GM19463 (cell line): ENCODE results near the gene TEAD1.

Experiments
- ATAC-seq: cut with Tn5 transposase; IDR thresholded peaks from one replicate; pipeline ENCODE4 v1.9.1; 2021; ENCODE audit warnings: mild to moderate bottlenecking, moderate library complexity; ENCODE audit not compliant: unreplicated experiment

Gene TEAD1

DNA sequence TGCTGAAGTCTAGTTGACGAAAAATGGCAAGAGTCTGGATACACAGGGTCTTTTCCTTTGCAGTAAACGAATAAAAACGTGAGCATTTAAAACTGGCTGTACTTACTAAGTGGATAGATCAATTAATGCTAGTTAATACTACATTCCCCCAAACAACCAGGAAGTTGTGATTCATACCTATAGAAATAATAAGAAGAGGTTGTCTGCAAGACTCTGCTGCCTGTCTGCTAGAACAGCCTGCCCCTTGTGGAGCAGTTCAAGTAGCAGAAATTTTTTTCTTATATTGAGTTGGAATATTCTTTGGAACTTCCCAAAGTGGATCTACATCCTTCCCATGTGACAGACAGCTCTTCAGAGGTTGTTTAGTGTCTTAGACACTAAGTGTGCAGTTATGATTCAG is 86.8 kb downstream of the TEAD1 start:
- no peak for ATAC-seq

DNA sequence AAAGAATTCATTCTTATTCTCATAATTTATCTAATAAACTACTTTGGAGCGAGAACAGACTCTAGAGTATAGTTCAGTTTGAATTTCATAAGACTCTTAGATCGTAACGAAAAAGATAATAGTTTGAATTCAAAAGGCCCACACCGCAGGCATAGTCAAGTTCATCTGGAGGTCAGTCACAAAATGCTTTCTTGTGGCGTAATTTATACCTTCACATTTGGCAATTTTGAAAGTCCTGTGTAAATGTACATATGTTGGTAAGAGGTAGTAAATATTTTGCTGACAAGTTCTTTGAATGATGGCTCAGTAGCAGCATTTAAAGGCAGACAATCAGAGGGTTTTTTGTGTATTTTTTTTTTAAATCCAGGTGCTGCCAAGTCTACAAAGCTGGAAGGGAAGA is 88.1 kb downstream of the TEAD1 start:
- no peak for ATAC-seq

DNA sequence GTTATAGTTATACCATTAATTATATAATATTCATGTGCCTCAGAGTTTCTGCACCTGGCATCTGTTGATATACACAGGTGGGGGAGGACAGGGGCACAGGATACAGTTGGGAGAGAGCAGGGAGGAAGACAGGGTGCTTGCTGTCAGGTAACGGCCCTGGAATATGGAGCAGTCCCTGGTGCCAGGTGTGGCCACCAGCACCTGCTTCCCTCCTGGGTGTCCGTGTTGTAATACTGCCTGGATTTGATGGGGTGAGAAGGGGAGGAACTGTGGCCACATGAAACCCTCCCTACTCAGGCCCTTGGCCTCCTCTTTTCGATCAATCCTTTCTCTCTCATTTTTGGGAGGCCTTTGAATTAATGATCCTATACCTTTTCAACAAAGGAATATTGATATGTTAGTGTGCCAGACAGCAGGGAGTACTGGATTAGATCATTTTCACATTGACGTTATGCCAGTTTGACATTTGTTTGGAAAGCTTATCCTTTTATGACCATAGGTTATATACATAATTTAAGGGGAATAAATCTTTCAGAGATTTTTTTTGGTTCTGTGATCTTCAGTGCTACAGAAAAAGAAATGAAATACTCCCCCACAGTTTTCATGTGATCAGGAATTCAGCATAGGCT is 88.6 kb downstream of the TEAD1 start:
- ATAC-seq, result no peak

DNA sequence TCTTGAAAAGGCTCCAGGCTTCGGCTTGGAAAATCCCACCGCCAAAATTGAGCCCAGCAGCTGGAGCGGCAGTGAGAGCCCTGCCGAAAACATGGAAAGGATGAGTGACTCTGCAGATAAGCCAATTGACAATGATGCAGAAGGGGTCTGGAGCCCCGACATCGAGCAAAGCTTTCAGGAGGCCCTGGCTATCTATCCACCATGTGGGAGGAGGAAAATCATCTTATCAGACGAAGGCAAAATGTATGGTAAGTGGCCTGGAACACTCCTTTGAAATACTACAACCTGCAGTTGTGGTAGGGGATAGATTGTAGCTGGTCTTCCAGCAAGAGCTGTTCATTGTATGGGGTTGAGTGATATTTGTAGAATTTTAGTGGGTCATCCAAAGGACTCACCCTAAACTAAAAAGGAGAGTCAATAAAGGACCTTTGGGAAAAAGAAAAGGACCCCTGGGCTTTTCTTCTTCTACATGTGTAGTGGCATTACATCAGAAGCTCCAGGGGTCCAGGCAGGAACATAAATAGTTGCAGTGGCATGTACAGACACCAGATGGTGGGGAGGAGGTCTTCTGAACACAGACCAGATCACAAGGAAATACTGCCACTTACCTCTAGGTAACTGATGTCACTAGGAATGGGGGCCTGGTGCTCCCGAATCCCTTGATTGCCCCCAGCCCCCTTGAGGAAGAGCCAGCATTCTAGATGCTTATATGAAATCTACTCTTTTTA is 90.1 kb downstream of the TEAD1 start:
- no peak for ATAC-seq

DNA sequence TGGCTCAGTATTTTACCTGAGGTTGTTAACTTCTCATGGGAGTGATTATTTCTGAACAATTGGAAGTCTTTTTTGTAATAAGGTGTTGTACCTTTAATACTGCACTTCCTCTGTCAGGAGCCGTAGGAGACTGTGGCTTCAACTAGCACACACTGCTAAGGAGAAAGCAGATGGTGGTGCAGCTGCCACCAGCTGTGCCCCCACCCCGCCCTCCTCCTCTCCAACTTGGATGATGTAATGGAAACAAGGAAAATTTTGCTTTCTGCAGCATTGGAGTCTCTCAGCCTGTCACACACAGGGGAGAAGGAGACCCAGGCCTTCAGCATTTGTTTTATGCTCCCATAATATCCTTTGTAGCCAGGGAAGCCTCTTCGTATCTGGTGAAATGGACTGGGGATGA is 91.2 kb downstream of the TEAD1 start:
- ATAC-seq, result no peak

DNA sequence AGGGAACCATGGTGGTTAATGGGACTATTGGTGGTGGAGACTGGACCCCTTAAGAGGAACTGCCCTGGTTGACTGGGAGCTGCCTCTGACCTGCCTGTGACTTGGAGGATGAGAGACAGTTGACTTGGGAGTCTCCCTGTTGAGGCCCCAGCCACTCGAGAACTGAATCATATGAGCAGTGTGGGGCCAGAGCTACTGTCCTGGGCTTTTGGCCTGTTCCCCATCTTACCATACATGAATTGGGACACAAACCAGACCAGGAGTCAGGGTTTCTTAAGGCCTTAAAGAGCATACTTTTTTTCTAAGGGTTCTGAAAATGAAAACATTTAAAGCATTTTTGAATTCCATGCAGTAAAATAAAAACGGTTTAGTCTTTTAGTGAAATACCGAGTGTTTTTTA is 92.8 kb downstream of the TEAD1 start:
- ATAC-seq, result no peak

DNA sequence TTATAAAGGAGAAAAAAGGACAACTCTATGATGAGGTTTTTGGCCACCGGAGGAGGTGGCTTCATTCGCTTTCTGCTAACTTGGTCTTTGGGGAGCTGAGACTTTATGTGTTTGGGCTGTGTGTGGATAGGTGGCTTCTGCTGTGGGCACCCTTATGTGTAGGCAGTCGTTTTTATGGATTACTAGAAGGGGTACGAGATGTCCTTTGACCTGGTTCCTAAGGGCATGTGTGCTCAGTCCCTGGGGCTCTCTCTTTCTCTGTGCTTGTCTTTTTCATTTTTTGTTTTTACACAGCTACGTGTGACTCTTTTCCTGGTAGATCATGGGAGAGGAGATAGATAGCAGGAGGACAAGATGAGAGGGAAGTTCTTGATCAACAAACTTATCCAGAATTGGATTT is 93.4 kb downstream of the TEAD1 start:
- no peak for ATAC-seq

DNA sequence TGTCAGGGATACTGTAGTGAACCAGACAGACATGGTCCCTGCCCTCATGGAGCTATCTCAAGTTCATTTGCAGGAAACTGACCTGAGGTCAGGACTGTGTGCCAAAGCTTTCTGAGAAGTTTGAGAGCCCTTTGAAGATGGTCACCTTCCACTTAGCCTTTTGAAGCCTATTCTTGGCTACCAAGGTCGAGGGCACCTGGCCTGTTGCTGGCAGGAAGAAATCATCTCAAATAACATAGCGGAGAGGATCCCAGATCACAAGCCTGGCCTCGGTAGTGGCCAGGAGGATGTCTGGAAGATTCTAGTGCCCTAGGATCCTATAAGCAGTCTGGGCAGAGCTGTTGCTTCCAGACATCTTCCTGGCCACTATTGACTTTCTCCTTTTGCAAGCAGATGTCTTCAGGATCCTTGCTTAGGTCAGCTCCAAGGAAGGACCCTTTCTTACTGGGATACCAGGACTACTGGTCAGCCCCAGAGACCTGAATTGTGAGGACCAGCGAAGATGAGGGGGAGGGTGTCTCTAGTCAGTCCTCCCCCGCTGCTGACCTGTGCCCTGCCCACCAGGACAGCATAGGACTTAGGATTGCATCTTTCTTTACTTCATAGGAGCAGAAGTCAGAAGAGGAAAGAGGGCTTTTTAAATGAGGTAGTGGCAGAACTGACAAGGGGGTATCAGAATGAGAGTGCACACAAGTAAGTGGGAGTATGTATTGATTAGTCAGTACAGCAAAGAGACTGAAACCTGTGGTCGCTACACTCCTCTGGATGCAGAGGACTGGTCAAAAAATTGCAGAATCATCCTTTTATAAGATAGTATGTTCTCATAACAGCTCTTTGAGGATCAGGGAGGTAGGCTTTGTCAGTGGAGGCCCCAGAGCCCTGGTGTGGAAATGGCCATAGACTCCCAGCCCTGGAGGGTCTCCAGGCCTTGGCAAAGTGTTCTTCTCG is 94.8 kb downstream of the TEAD1 start:
- peak; percentile 71 for ATAC-seq

DNA sequence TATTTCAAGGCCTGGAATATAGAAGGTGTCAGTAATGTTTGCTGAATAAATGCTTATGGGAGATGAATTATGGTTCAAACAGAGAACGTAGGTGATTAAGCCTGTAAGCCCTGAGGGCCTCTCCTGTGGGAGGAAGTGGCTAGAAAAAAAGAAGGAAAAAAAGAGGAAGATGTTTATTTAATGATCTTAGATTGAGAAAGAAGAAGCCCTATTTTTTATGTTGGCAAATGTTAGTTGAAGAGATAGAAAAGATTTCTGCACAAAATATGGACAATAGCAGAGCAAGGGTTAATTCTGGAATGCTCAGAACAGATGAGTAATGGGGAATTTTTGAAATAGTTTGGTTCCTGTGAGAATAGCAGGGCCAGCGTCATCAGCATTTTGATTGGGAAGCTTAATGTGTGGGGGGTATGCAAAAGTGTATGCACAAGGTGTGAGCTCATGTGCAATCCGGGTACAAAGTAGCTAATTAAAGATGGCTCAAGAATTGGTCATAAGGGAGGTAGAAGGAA is 95.7 kb downstream of the TEAD1 start:
- no peak for ATAC-seq

DNA sequence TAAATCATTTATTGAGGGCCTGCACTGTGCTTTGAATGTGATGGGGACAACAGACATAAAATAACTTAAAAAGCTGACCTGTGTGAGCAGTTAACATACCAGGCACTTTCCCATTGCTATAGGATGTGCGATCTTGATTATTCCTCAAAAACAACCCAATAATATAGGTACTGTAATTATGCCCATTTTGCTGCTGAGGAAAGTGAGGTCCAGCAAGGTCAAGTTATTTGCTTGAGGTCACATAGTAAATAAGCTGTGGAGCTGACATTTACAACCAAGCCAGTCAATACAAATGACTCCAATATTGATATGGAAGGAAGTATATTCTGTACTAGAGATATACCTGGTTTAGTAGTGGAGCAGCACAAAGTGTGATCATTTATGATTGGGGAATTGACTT is 96.2 kb downstream of the TEAD1 start:
- ATAC-seq, result no peak

DNA sequence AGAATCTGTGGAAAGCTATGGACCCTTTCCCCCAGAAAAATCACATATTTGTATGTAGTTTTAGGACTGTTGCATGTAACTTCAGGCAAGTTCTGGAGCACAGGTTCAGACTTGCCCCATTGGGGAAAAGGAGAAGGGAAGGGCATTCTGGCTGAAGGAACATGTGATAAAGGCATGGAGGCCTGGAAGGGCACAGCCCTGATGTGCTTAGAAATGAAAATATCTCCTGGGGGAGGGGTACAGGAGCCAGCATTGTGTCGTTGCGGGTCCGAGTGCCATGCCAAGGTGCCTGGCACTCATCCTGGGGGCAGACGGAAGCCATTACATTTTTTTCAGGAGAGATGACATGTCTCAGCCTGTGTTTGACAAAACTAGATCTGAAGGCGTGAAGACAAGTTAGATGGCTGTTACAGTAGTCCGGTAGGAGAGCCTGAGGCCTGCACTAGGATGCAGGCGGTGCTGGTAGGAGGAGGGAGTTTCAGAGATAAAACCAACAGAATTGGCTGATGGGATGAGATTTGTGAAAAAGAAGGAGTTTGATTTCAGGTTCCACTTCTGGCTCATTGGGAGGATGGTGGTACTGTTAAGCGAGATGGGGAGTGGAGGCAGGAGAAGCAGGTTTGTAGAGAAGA is 96.9 kb downstream of the TEAD1 start:
- no peak for ATAC-seq

DNA sequence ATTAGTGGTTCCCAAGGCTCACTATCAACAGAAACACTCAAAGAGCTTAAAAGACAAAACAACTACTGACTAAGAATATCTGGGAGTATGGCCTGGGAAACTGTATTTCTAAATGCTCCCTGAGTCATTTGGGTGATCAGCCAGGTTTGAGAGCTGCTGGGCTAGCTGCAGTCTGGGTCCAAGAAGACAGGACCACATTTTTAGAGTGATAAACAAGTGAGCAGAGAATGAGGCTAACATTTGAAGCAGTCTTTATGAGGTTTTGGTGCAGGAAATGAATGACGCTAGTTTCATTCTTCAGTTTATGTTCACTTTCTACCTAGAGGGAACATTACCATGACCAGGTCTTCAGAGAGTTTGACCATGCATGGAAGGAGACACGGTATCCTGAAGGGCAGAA is 97.7 kb downstream of the TEAD1 start:
- ATAC-seq, result no peak

DNA sequence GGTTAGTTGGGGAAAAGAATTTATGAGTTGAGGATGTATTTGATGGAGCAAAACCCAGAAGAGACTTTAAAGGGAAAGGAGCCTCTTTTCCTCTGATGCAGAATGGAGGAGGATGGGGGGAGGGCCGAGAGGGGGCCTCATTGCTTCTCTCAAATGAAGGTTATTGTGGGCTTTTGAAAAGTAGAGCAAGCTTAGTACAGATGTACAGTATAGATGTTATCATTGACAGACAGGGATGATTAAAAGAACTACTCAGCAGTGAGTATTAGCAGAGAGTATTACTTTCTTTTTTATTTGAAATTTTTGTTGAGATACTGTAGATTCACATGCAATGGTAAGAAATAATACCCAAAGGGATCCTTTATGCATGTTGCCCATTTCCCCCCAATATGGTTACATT is 98.1 kb downstream of the TEAD1 start:
- no peak for ATAC-seq

DNA sequence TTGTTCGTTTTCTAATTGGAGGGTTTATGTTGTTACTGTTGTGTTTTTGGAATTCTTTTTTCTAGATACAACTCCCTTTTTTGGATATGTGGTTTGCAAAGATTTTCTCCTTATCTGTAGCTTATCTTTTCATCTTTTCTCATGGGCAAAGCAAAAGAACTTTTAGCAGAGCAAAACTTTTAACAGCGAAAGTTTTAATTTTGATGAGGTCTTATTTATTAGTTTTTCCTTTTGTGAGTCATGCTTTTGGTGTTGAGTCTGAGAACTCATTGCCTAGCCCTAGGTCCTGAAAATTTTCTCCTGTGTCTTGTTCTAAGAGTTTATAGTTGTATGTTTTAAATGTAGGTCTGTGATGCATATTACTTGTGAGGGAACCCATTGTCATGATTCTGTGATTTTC is 99.4 kb downstream of the TEAD1 start:
- ATAC-seq, result no peak

DNA sequence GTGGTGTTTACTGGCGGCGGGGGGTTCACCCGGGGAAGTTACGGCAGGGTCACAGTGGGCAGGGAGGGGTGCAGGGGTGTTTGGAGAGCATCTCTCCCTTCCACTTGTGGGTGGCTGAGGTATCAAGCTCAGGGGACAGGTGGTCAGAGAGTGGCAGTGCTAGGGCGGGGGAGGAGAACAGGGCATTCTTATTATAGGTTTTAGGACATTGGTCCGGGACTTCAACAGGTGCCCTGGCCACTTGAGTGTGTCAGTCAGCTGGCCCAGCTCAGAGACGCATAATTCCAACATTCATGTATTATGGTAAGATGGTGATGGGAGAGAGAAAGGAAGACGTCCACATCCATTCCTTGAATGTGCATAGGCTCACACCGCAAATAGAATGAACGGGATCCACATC is 101.7 kb downstream of the TEAD1 start:
- ATAC-seq, result no peak

DNA sequence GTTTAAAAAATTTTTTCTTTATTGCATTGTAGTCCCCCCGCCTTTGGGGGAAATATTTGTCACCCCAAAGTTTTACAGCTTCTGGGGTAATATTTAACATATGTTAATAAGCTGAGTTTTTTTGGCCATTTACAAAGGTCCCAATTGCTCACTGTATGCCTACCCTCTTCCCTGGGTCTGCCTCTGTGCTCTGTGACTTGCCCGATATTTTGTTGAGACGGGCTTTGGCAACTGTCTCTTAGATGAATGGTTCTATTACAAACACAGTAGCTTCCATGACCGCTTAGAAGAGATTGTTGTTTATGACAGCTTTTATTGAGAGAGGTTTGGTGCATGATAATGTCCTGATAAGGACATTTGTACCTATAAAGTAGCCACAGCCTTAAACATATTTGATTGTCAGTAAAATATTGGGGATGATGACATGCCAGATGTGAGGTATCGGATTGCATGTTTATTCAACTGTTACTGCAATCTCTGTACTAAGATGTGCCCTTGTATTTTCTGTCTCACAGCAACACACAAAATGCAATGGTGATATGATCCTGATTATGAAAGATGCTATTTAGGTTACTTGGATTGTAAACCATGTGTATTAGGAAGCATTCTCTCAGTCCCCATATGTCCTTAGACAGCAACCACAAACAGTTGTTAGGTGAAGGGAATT is 103.1 kb downstream of the TEAD1 start:
- no peak for ATAC-seq

DNA sequence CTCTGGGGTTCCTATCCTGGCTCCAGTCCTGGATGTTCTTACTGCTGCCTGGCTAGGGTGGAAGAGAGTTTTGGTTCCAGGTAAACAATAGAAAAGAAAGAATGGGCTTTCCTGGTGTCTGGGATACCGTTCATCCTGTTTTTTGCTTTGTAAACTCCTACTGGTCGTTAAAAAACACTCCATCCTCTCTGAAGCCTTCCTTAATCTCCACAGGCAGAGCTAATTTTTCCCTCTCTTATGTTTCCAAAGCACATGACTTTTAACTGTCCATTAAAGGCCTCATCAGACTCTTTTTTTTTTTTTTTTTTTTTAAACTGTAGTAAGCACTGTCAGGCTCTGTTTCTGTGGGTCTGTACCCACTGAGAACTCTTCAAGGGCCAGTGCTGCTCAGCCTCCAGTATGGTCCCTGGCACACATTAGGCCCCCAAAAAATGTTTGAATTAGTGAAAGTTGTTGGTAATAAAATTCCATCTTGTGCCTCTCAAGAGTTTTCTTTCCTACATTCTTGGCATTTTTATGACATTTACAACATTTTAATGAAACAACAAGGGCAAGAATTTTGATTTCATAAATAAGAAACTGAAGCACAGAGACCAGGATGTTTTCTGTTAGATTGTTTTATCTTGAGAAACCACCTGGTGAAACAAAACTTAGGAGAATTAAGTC is 104.2 kb downstream of the TEAD1 start:
- no peak for ATAC-seq

DNA sequence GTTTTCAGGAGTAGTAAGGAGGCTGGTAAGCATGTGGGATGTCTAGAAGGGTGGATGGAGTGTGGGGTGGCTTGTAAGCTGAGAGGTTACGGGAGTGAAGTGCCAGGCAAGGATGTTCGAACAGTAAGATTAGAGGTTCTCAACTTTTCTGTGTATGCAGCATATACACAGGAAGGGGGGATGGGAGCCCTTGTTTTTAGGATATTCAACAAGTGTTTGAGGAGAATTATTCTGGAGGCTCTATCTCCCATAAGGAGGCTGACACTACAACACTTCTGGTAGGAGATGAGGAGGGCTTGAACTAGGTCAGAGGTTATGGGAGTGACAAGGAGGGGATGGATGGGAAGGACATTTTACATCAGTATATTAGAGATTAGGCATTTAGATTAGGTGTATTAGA is 109.5 kb downstream of the TEAD1 start:
- no peak for ATAC-seq

DNA sequence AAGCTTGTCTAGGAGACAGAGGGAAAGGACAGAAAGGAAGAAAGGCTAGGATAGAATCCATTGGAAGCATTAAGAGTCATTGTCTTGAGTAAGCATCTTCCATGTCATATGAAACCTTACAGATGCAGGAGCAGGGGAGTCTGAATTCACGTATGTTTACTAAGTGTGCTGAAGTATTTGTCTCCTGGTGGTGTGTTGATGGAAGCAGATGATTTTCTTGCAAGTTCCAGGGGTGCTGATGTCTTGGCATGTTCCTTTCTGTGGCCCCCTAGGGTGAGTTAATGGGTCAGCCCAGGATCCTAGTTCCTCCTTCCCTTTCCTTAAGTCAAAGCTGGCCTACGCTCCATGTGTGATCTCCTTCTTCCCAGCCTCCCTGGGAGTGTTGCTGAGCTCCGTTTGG is 110.2 kb downstream of the TEAD1 start:
- no peak for ATAC-seq

DNA sequence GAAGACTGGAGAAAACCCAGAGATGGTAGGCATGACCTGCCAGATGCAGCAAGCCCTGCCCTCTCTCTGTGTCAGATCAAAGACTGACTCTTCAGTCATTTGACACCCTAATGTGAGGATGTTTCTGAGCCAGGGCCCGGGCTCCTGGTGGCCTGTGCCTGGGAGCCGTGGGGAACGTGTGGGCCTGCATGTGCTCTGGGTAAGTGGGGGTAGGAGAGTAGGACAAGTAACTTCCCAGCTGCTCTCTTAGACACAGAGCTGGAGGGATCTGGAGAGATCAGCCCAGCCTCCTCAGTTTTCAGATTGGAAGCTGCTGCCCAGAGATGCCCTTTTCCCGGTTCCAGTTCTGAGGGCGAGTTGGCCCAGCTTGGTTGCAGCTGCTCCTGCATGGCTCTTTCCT is 110.8 kb downstream of the TEAD1 start:
- ATAC-seq, result no peak
